Keratinocyte (primary cell): ENCODE data around the gene TNFSF9. TPM values are rescaled to one million over a fixed set of nuclear protein-coding genes. Genes with fewer than 3 reads are reported as not detected.

Source experiments
- DNase-seq: peaks from one replicate; pipeline ENCODE4 v3.0.0-alpha.2; 2011; ENCODE audit warnings: low read depth, missing footprints, low spot score
- FAIRE-seq: peaks from 2 replicates; lab custom pipeline; 2011; peaks lifted over from hg19 to GRCh38; lab: Jason Lieb, UNC
- H2AFZ ChIP-seq: 2 replicates; pipeline ENCODE4 v1.6.0; 2012; ENCODE audit warnings: low read length, control low read depth, inconsistent platforms; ENCODE audit not compliant: control insufficient read depth
- H3K27ac ChIP-seq: 2 replicates; pipeline ENCODE4 v1.5.1; 2011; ENCODE audit warnings: low read length; ENCODE audit not compliant: control insufficient read depth, insufficient read depth
- H3K27me3 ChIP-seq: 3 replicates; pipeline ENCODE4 v1.6.0; 2011; ENCODE audit warnings: low read length; ENCODE audit not compliant: control insufficient read depth, insufficient read depth; ENCODE audit errors: extremely low read depth
- H3K36me3 ChIP-seq, 2 experiments: 2 replicates in 1 of 2; 3 replicates in 1 of 2; pipeline ENCODE4 v1.5.1; 2011; ENCODE audit warnings: low read length in 2 of 2, mild to moderate bottlenecking in 1 of 2; ENCODE audit not compliant: control insufficient read depth in 2 of 2, insufficient read depth in 2 of 2; ENCODE audit errors: extremely low read depth in 1 of 2
- H3K4me1 ChIP-seq: 3 replicates; pipeline ENCODE4 v1.5.1; 2011; ENCODE audit warnings: low read length; ENCODE audit not compliant: control insufficient read depth, insufficient read depth; ENCODE audit errors: extremely low read depth
- H3K4me2 ChIP-seq: 3 replicates; pipeline ENCODE4 v1.6.0; 2011; ENCODE audit warnings: low read depth, low read length; ENCODE audit not compliant: control insufficient read depth, insufficient read depth; ENCODE audit errors: extremely low read depth
- H3K4me3 ChIP-seq, 3 experiments: fragments of 200-600 bp in 1 of 3; sonication (generic) in 1 of 3; 2 replicates in 2 of 3; 3 replicates in 1 of 3; pipeline ENCODE4 v1.5.1; 2011 to 2016; ENCODE audit warnings: low read length in 3 of 3, mild to moderate bottlenecking in 3 of 3, control low read depth in 2 of 3, inconsistent platforms in 1 of 3, low read depth in 1 of 3, mixed read lengths in 1 of 3, mixed run types in 1 of 3, moderate library complexity in 1 of 3; ENCODE audit not compliant: control insufficient read depth in 2 of 3, insufficient read depth in 2 of 3; ENCODE audit errors: extremely low read depth in 1 of 3
- H3K79me2 ChIP-seq: 2 replicates; pipeline ENCODE4 v1.6.0; 2012; ENCODE audit warnings: low read length; ENCODE audit not compliant: control insufficient read depth, insufficient read depth
- H3K9ac ChIP-seq: 3 replicates; pipeline ENCODE4 v1.6.0; 2011; ENCODE audit warnings: low read length; ENCODE audit not compliant: control insufficient read depth, insufficient read depth; ENCODE audit errors: extremely low read depth
- H3K9me1 ChIP-seq: 3 replicates; pipeline ENCODE4 v1.6.0; 2011; ENCODE audit warnings: low read length; ENCODE audit not compliant: control insufficient read depth, insufficient read depth; ENCODE audit errors: extremely low read depth
- H3K9me3 ChIP-seq: 2 replicates; pipeline ENCODE4 v1.5.1; 2012; ENCODE audit warnings: low read depth, low read length; ENCODE audit not compliant: control insufficient read depth
- H4K20me1 ChIP-seq: 3 replicates; pipeline ENCODE4 v1.6.0; 2011; ENCODE audit warnings: low read length; ENCODE audit not compliant: control insufficient read depth, insufficient read depth; ENCODE audit errors: extremely low read depth
- CTCF ChIP-seq, 3 experiments: IDR thresholded peaks in 1 of 3; conservative IDR thresholded peaks in 1 of 3; optimal IDR thresholded peaks in 1 of 3; 2 replicates in 2 of 3; 3 replicates in 1 of 3; pipeline versions ENCODE3 to v1.5.1; 2011; ENCODE audit warnings: low read length in 3 of 3, mild to moderate bottlenecking in 3 of 3, moderate library complexity in 2 of 3, control low read depth in 1 of 3, inconsistent platforms in 1 of 3; ENCODE audit not compliant: insufficient read depth in 2 of 3; ENCODE audit errors: extremely low read depth in 1 of 3
- EZH2 ChIP-seq: IDR thresholded peaks from one replicate; pipeline ENCODE4 v1.6.1; 2012; ENCODE audit warnings: inconsistent platforms, mild to moderate bottlenecking, low read length, moderate library complexity
- dilution Hi-C: fragments of 300-500 bp; cut with MboI; formaldehyde crosslinking; loops from one replicate; pipeline ENCODE4 v1.7.0; 2020; ENCODE audit warnings: low sequenced_read_pairs; ENCODE audit not compliant: extremely low pct_ligation_motif_present
- polyA plus RNA-seq, 5 experiments: library from polyadenylated mRNA; depleted of rRNA in 3 of 5; stranded (reverse) in 3 of 5; stranded (forward) in 1 of 5; unstranded in 1 of 5; fragments of >200 nt; gene quantifications; 1 replicate in 1 of 5; 2 replicates in 3 of 5; 3 replicates in 1 of 5; pipeline versions ENCODE4 v1.2.1 to v1.2.3, GENCODE V29; 2011 to 2012; ENCODE audit warnings: missing spikeins in 2 of 5, low read depth in 1 of 5, low replicate concordance in 1 of 5

Gene TNFSF9
- polyA plus RNA-seq, 1 donor (not counting 4 experiments of a cell fraction or from before 2014, with no cell fraction given), result 12.3 TPM

- H3K27ac ChIP-seq, result no peak overlapping the region
- H3K9me1 ChIP-seq, result no peaks in the 10 kb centered on the region
- H3K9me3 ChIP-seq, result no peaks in the 10 kb centered on the region
- no peak overlapping the region for H3K9ac ChIP-seq
- TF ChIP-seq EZH2, result no peak
- no peaks in the 10 kb centered on the region for H3K27me3 ChIP-seq
- no peak for FAIRE-seq
- dilution Hi-C loops, result no loop called here
- H3K36me3 ChIP-seq, result no peaks in the 10 kb centered on the region
- H4K20me1 ChIP-seq, result no peaks in the 10 kb centered on the region
- no peaks in the 10 kb centered on the region for H3K79me2 ChIP-seq
- no peak for DNase-seq
- H3K4me2 ChIP-seq, result no peak overlapping the region
- no peak overlapping the region for H2AFZ ChIP-seq
- H3K4me1 ChIP-seq, result peaks cover 3% of the 10 kb centered on the region
- no peak overlapping the region for H3K4me3 ChIP-seq
Observed at GRCh38 chr19:6524311-6524710, 6.5 kb upstream of the TNFSF9 start.

- dilution Hi-C loops, result no loop called here
- no peak for DNase-seq
- Histone ChIP-seq H3K36me3 (no peaks in the 10 kb centered on the region), H3K9me3 (no peaks in the 10 kb centered on the region), H4K20me1 (no peaks in the 10 kb centered on the region), H3K4me3 (no peak overlapping the region), H3K4me1 (peaks cover 16% of the 10 kb centered on the region), H3K27ac (no peak overlapping the region), H3K9ac (no peak overlapping the region), H3K79me2 (peaks cover 22% of the 10 kb centered on the region), H3K9me1 (no peaks in the 10 kb centered on the region), H2AFZ (no peak overlapping the region), H3K27me3 (no peaks in the 10 kb centered on the region), H3K4me2 (no peak overlapping the region)
- no peak for FAIRE-seq
- TF ChIP-seq EZH2 (no peak), CTCF (optimal IDR thresholded peaks at IDR 0.05 in 1 of 3, IDR thresholded peaks at IDR 0.05 in 1 of 3, conservative IDR thresholded peaks at IDR 0.05 in 1 of 3; ENCODE audit: extremely low read depth in 1 of 3, insufficient read depth in 2 of 3, low read length in 3 of 3) (no peak)
Observed at GRCh38 chr19:6527893-6528543, 2.8 kb upstream of the TNFSF9 start.
